GM18505 (cell line): ENCODE data around the gene TUT7.

Source experiments
- ATAC-seq: cut with Tn5 transposase; IDR thresholded peaks from one replicate; pipeline ENCODE4 v1.9.1; 2021; ENCODE audit not compliant: unreplicated experiment
- POLR2A ChIP-seq: IDR thresholded peaks from 4 replicates; pipeline ENCODE4 v1.6.1; 2011; ENCODE audit warnings: borderline replicate concordance; ENCODE audit not compliant: insufficient read depth, insufficient read length; ENCODE audit errors: extremely low read depth

The TUT7 gene

GRCh38 chr9:86356871-86357866 lies 3.0 kb upstream of the TUT7 start:
- no peak for ATAC-seq
- no peak for TF ChIP-seq POLR2A

GRCh38 chr9:86355814-86356213 lies 1.6 kb upstream of the TUT7 start:
- TF ChIP-seq POLR2A = no peak

GRCh38 chr9:86354818-86355309 lies 654 bp upstream of the TUT7 start:
- no peak for ATAC-seq
- no peak for TF ChIP-seq POLR2A

More at GRCh38 chr9:86355814-86356213, 1.6 kb upstream of the TUT7 start:
- ATAC-seq = no peak

- no peak for ATAC-seq
- no peak for TF ChIP-seq POLR2A
Observed at GRCh38 chr9:86353655-86354010, 577 bp downstream of the TUT7 start.

GRCh38 chr9:86352440-86353077 lies 1.7 kb downstream of the TUT7 start:
- no peak for TF ChIP-seq POLR2A
- ATAC-seq = no peak

- ATAC-seq = no peak
- peak; percentile 27 for TF ChIP-seq POLR2A
Observed at GRCh38 chr9:86351880-86352279, 2.3 kb downstream of the TUT7 start.

- TF ChIP-seq POLR2A = no peak
- no peak for ATAC-seq
Observed at GRCh38 chr9:86350006-86350760, 4.0 kb downstream of the TUT7 start.

- TF ChIP-seq POLR2A = no peak
- no peak for ATAC-seq
Observed at GRCh38 chr9:86349271-86349670, 4.9 kb downstream of the TUT7 start.

- ATAC-seq = no peak
- no peak for TF ChIP-seq POLR2A
Observed at GRCh38 chr9:86347991-86348390, 6.2 kb downstream of the TUT7 start.

- ATAC-seq = no peak
- TF ChIP-seq POLR2A = no peak
Observed at GRCh38 chr9:86344818-86345217, 9.4 kb downstream of the TUT7 start.

GRCh38 chr9:86342269-86342668 lies 11.9 kb downstream of the TUT7 start:
- no peak for ATAC-seq
- TF ChIP-seq POLR2A = no peak

GRCh38 chr9:86341007-86341491 lies 13.2 kb downstream of the TUT7 start:
- TF ChIP-seq POLR2A = no peak
- no peak for ATAC-seq
